ENCODE measurements around the gene C1orf226. TPM values are rescaled to one million over a fixed set of nuclear protein-coding genes. Genes with fewer than 3 reads are reported as not detected.

Gene C1orf226
- total and polyA plus RNA-seq, 9 of the 15 experiments (the other 6 are each of a cell fraction or from before 2014, with no cell fraction given), result 0.10 to 1.4 (median 0.47) TPM

DNA sequence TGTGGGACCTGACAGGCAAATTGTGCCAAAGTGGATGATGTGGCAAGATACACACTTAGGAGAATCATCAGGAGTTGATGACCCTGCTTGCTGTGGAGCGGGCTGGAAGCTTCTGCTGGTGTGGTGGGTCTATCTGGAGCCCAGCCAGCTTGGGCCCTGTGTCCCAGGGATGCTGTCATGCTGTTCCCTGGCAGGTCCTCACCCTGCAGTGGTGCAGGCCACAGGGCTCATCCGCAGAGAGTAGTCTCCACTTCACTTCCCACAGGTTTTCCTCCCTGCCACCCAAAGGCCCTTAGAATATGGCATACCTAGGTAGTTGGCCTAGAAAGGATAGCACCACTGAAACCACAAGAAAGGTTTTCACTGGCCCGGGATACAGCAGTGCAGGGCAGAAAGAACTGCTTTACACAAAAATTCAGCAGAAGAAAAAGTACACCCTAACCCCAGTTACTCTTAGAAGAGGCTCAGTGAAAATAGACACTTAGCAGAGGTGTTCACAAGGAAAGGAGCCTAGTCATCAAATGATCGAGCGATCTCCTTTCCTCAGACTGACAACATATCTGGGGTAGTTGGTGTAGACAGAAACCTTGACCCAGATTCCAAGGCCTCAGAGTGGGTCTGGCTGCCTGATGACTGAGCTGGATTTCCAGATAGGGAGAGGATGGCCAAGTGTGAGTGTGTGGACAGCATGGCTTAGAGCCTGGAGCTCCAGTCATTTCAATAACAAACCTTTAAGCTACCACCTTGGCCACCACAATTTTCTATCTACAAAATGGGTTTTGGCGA, 1.3 kb upstream of the C1orf226 start (continued):
- TF ChIP-seq, protein P1, sequence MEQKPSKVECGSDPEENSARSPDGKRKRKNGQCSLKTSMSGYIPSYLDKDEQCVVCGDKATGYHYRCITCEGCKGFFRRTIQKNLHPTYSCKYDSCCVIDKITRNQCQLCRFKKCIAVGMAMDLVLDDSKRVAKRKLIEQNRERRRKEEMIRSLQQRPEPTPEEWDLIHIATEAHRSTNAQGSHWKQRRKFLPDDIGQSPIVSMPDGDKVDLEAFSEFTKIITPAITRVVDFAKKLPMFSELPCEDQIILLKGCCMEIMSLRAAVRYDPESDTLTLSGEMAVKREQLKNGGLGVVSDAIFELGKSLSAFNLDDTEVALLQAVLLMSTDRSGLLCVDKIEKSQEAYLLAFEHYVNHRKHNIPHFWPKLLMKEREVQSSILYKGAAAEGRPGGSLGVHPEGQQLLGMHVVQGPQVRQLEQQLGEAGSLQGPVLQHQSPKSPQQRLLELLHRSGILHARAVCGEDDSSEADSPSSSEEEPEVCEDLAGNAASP (IDR thresholded peaks at IDR 0.05), result no peak
- TF ChIP-seq PPARD (CRISPR knock-in tag; IDR thresholded peaks at IDR 0.05), result no peak
- no peak for TF ChIP-seq SRSF7 (optimal IDR thresholded peaks at IDR 0.05; ENCODE audit: low read depth, low read length)
- no peak for TF ChIP-seq MTA2 (IDR thresholded peaks at IDR 0.05; ENCODE audit: low read depth)
- no peak for TF ChIP-seq TAF7 (tag; IDR thresholded peaks at IDR 0.05)
- TF ChIP-seq ZNF589 (CRISPR knock-in tag; IDR thresholded peaks at IDR 0.05; ENCODE audit: low read depth), result no peak
- TF ChIP-seq, protein P2, sequence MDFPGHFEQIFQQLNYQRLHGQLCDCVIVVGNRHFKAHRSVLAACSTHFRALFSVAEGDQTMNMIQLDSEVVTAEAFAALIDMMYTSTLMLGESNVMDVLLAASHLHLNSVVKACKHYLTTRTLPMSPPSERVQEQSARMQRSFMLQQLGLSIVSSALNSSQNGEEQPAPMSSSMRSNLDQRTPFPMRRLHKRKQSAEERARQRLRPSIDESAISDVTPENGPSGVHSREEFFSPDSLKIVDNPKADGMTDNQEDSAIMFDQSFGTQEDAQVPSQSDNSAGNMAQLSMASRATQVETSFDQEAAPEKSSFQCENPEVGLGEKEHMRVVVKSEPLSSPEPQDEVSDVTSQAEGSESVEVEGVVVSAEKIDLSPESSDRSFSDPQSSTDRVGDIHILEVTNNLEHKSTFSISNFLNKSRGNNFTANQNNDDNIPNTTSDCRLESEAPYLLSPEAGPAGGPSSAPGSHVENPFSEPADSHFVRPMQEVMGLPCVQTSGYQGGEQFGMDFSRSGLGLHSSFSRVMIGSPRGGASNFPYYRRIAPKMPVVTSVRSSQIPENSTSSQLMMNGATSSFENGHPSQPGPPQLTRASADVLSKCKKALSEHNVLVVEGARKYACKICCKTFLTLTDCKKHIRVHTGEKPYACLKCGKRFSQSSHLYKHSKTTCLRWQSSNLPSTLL (IDR thresholded peaks at IDR 0.05), result 0 out of 2 replicates have a peak, but pooled peaks have one; percentile 14
- no peak for TF ChIP-seq ZNF12 (CRISPR knock-in tag; IDR thresholded peaks at IDR 0.05)
- no peak for TF ChIP-seq KAT8 (IDR thresholded peaks at IDR 0.05; ENCODE audit: low read depth)
- TF ChIP-seq, protein P3, sequence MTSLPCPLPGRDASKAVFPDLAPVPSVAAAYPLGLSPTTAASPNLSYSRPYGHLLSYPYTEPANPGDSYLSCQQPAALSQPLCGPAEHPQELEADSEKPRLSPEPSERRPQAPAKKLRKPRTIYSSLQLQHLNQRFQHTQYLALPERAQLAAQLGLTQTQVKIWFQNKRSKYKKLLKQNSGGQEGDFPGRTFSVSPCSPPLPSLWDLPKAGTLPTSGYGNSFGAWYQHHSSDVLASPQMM (CRISPR knock-in tag; IDR thresholded peaks at IDR 0.05), result no peak
- TF ChIP-seq ARID1B (IDR thresholded peaks at IDR 0.05), result peak; percentile 61
- TF ChIP-seq SUPT5H (IDR thresholded peaks at IDR 0.05), result no peak
- TF ChIP-seq JUND (IDR thresholded peaks at IDR 0.05; ENCODE audit: borderline replicate concordance, low read depth, low read length), result peak; percentile 56; the same call in 1 of the 2 replicates
- peak; percentile 37; the same call in 1 of the 3 replicates for TF ChIP-seq JUND (tag; IDR thresholded peaks at IDR 0.05; ENCODE audit: borderline replicate concordance, low read depth, low read length)
- no peak for TF ChIP-seq ZBED1 (IDR thresholded peaks at IDR 0.05)
- TF ChIP-seq NFE2 (IDR thresholded peaks at IDR 0.05; ENCODE audit: low read depth), result peak; percentile 89
- TF ChIP-seq GATA2 (CRISPR knock-in tag; IDR thresholded peaks at IDR 0.05), result peak; percentile 65
- TF ChIP-seq SMAD4 (CRISPR knock-in tag; conservative IDR thresholded peaks at IDR 0.05), result peak; percentile 86
- no peak for TF ChIP-seq ELF2 (CRISPR knock-in tag; IDR thresholded peaks at IDR 0.05)
- TF ChIP-seq TCFL5 (CRISPR knock-in tag; conservative IDR thresholded peaks at IDR 0.05), result no peak
- TF ChIP-seq MAFK (IDR thresholded peaks at IDR 0.05; ENCODE audit: low read length), result peak; percentile 72
- no peak for TF ChIP-seq HLTF (IDR thresholded peaks at IDR 0.05)
- no peak for TF ChIP-seq NONO (IDR thresholded peaks at IDR 0.05; ENCODE audit: low read depth in 2 of 2, low read length in 1 of 2)
- TF ChIP-seq DMBX1 (CRISPR knock-in tag; IDR thresholded peaks at IDR 0.05; ENCODE audit: borderline replicate concordance), result no peak; the same call in 1 of the 2 replicates
- no peak for TF ChIP-seq MXI1 (IDR thresholded peaks at IDR 0.05; ENCODE audit: low read depth, low read length)
- no peak for TF ChIP-seq BCOR (IDR thresholded peaks at IDR 0.05)
- no peak for TF ChIP-seq HMG20A (CRISPR knock-in tag; conservative IDR thresholded peaks at IDR 0.05)
- no peak for TF ChIP-seq ILK (tag; IDR thresholded peaks at IDR 0.05; ENCODE audit: borderline replicate concordance, low read depth)
- no peak for TF ChIP-seq ETV1 (tag; conservative IDR thresholded peaks at IDR 0.05; ENCODE audit: low read depth)
